ENCODE data around the gene SLC22A15.

Gene SLC22A15

DNA sequence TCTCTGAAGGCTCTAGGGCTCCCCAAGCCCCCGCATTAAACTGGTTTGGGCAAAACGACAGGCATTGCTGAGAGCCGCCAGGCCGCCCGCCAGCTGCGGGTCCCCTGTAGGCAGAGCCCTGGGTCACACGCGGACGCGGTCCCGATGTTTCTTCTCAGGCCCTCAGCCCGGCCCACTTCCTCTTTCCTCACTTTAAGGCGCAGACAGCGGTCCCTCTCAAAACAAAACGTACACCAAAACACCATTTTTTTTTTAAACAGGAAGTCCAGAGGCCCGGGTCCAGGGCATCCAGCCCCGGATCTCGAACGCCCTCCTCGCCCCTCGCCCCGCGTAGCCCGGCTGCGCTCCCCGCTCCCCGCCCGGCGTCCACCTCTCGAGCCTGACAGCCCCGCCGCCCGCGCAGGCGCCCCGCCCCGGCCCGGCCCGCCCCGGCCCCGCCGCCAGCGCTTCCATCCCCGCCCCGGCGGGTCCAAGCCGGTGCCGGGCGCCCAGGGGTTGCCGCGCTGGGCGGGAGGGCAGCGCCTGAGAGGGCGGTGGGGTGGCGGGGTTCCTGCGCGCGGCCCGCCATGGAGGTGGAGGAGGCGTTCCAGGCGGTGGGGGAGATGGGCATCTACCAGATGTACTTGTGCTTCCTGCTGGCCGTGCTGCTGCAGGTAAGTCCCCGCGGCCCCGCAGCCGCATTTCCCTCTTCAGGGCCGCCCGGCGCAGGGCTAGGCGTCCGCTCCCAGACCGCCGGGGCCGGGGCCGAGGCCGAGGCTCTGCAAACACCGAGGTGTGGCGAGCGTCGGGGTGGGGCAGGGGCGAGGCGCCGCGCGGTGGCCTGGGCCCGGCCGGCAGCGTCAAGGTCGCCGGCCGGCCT is at the start of gene SLC22A15:
SLC22A15 (plus strand) TSS at position 452 of the 859 bp plus-strand sequence; CDS start at position 567, 115 bp downstream.
- peak within 1 kb of the TSS; percentile 75 for H3K9ac ChIP-seq (ENCODE audit: low read length)
- H3K4me3 ChIP-seq (ENCODE audit: low read depth, low read length) = peak within 1 kb of the TSS; percentile 70

DNA sequence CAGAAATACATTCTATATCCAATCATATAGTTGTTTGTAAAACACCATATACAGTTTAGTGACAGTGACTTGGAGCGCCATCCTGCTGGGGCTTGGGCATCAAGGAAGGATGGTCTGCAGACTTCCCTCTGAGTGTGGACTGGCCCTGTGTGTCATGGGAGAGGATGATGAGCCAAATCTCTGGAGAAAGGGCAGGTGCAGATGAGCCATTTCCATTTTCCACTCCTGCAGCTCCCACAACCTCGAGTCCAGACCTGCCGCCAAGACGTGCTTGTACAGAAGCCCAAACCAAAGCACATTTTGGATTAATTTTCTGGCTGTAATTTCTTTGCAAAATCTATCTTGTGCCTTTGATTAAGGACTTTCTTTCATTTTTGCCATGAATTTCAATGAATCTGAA is 48.3 kb upstream of the SLC22A15 start:
- H3K9ac ChIP-seq (ENCODE audit: low read length) = no peak overlapping the region
- H3K9me3 ChIP-seq (ENCODE audit: control insufficient read depth, insufficient read depth, low read depth, low read length) = no peaks in the 10 kb centered on the region
- H3K4me3 ChIP-seq (ENCODE audit: low read depth, low read length) = no peak overlapping the region
- H3K27ac ChIP-seq (ENCODE audit: low read depth, low read length) = no peak overlapping the region
- H3K4me1 ChIP-seq (ENCODE audit: control insufficient read depth, insufficient read depth, low read length) = peaks cover 36% of the 10 kb centered on the region
- H3K27me3 ChIP-seq (ENCODE audit: control insufficient read depth, insufficient read depth, low read length) = no peaks in the 10 kb centered on the region
- H3K36me3 ChIP-seq (ENCODE audit: control insufficient read depth, insufficient read depth, low read length) = no peaks in the 10 kb centered on the region

More for the DNA sequence above, at the start of gene SLC22A15:
- Histone ChIP-seq H3K4me1 (ENCODE audit: control insufficient read depth, insufficient read depth, low read length) (peaks cover 29% of the 10 kb centered on the region), H3K27me3 (ENCODE audit: control insufficient read depth, insufficient read depth, low read length) (no peaks in the 10 kb centered on the region), H3K9me3 (ENCODE audit: control insufficient read depth, insufficient read depth, low read depth, low read length) (no peaks in the 10 kb centered on the region), H3K36me3 (ENCODE audit: control insufficient read depth, insufficient read depth, low read length) (no peaks in the 10 kb centered on the region), H3K27ac (ENCODE audit: low read depth, low read length) (no peak within 1 kb of the TSS; the same call in 1 of the 2 replicates)

DNA sequence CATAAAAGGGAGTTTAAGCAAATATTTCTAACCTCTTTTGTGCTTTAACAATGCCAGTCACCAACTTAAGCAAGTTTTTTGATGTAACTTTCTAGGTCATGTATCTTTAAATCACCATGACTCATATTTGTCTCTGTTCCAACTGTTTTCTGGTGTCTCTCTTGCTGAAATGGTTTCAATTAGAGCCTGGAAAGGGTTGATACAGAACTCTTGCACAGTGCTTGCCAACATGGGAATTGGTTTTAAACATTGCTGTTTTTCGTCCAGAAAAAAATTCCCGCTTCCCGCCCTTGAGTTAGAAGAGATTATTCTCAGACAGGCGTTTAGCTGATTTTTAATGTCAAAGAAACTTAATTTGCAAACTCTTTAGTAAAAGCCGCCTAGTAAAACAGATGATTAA is 46.4 kb upstream of the SLC22A15 start:
- peaks cover 3% of the 10 kb centered on the region; the same call in 1 of the 2 replicates for H3K9me3 ChIP-seq (ENCODE audit: control insufficient read depth, insufficient read depth, low read depth, low read length)
- H3K27me3 ChIP-seq (ENCODE audit: control insufficient read depth, insufficient read depth, low read length) = no peaks in the 10 kb centered on the region
- peaks cover 17% of the 10 kb centered on the region for H3K4me1 ChIP-seq (ENCODE audit: control insufficient read depth, insufficient read depth, low read length)
- H3K27ac ChIP-seq (ENCODE audit: low read depth, low read length) = no peak overlapping the region
- no peak overlapping the region for H3K4me3 ChIP-seq (ENCODE audit: low read depth, low read length)
- no peaks in the 10 kb centered on the region for H3K36me3 ChIP-seq (ENCODE audit: control insufficient read depth, insufficient read depth, low read length)
- no peak overlapping the region for H3K9ac ChIP-seq (ENCODE audit: low read length)

- peaks cover 4% of the 10 kb centered on the region; the same call in 1 of the 2 replicates for H3K9me3 ChIP-seq (ENCODE audit: control insufficient read depth, insufficient read depth, low read depth, low read length)
- H3K36me3 ChIP-seq (ENCODE audit: control insufficient read depth, insufficient read depth, low read length) = no peaks in the 10 kb centered on the region
- peaks cover 6% of the 10 kb centered on the region; the same call in 1 of the 2 replicates for H3K4me1 ChIP-seq (ENCODE audit: control insufficient read depth, insufficient read depth, low read length)
- H3K27ac ChIP-seq (ENCODE audit: low read depth, low read length) = no peak overlapping the region
- H3K27me3 ChIP-seq (ENCODE audit: control insufficient read depth, insufficient read depth, low read length) = no peaks in the 10 kb centered on the region
- H3K4me3 ChIP-seq (ENCODE audit: low read depth, low read length) = no peak overlapping the region
- no peak overlapping the region for H3K9ac ChIP-seq (ENCODE audit: low read length)
These were observed 42.7 kb upstream of the SLC22A15 start for GRCh38 chr1:115933625-115934024.

- Histone ChIP-seq H3K4me1 (ENCODE audit: control insufficient read depth, insufficient read depth, low read length) (peaks cover 6% of the 10 kb centered on the region; the same call in 1 of the 2 replicates), H3K27ac (ENCODE audit: low read depth, low read length) (no peak overlapping the region), H3K9ac (ENCODE audit: low read length) (no peak overlapping the region), H3K27me3 (ENCODE audit: control insufficient read depth, insufficient read depth, low read length) (no peaks in the 10 kb centered on the region), H3K4me3 (ENCODE audit: low read depth, low read length) (no peak overlapping the region), H3K36me3 (ENCODE audit: control insufficient read depth, insufficient read depth, low read length) (no peaks in the 10 kb centered on the region), H3K9me3 (ENCODE audit: control insufficient read depth, insufficient read depth, low read depth, low read length) (peaks cover 6% of the 10 kb centered on the region; the same call in 1 of the 2 replicates)
These were observed 36.9 kb upstream of the SLC22A15 start for GRCh38 chr1:115939455-115939854.

DNA sequence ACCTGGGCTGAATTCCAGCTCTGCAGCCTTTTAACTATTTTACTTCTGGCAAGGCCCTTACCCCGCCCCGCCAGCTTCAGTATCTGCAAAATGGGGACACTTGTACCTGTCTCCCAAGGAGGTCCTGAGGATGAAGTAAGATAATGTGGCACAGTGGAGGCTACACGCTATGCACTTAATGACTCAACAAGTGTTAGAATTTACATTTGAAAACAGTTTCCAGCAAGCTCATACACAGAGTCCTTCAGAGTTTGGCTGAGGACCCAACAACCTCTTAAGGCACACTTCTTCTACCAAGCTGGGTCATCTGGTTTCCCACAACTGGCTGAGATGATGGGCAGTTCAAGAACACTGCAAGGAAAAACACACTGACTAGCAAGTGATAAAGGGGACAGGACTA is 30.2 kb upstream of the SLC22A15 start:
- Histone ChIP-seq H3K4me1 (ENCODE audit: control insufficient read depth, insufficient read depth, low read length) (peaks cover 8% of the 10 kb centered on the region; the same call in 1 of the 2 replicates), H3K27ac (ENCODE audit: low read depth, low read length) (no peak overlapping the region), H3K9me3 (ENCODE audit: control insufficient read depth, insufficient read depth, low read depth, low read length) (no peaks in the 10 kb centered on the region), H3K4me3 (ENCODE audit: low read depth, low read length) (no peak overlapping the region), H3K27me3 (ENCODE audit: control insufficient read depth, insufficient read depth, low read length) (no peaks in the 10 kb centered on the region), H3K9ac (ENCODE audit: low read length) (no peak overlapping the region), H3K36me3 (ENCODE audit: control insufficient read depth, insufficient read depth, low read length) (no peaks in the 10 kb centered on the region)

DNA sequence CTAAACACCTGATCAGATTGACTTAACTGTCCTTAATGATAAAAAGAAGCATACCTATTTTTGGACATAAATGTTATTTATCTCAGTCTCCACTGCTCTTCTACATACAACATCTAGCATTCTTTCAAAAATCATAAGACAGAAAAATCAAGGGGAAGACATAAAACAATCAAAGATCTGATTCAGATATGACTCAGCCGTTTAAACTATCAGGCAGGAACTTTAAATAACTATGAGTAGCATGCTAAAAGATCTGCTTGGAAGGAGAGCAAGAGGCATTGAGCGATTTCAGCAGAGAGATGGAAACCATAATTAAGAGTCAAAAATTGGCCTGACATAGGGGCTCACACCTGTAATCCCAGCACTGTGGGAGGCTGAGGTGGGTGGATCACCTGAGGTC is 27.2 kb upstream of the SLC22A15 start:
- Histone ChIP-seq H3K9ac (ENCODE audit: low read length) (no peak overlapping the region), H3K9me3 (ENCODE audit: control insufficient read depth, insufficient read depth, low read depth, low read length) (no peaks in the 10 kb centered on the region), H3K27me3 (ENCODE audit: control insufficient read depth, insufficient read depth, low read length) (no peaks in the 10 kb centered on the region), H3K36me3 (ENCODE audit: control insufficient read depth, insufficient read depth, low read length) (no peaks in the 10 kb centered on the region), H3K4me1 (ENCODE audit: control insufficient read depth, insufficient read depth, low read length) (peaks cover 7% of the 10 kb centered on the region), H3K27ac (ENCODE audit: low read depth, low read length) (no peak overlapping the region), H3K4me3 (ENCODE audit: low read depth, low read length) (no peak overlapping the region)

GRCh38 chr1:115951560-115951959 is 24.8 kb upstream of the SLC22A15 start:
- Histone ChIP-seq H3K27ac (ENCODE audit: low read depth, low read length) (no peak overlapping the region), H3K27me3 (ENCODE audit: control insufficient read depth, insufficient read depth, low read length) (no peaks in the 10 kb centered on the region), H3K9me3 (ENCODE audit: control insufficient read depth, insufficient read depth, low read depth, low read length) (no peaks in the 10 kb centered on the region), H3K4me1 (ENCODE audit: control insufficient read depth, insufficient read depth, low read length) (peaks cover 8% of the 10 kb centered on the region), H3K36me3 (ENCODE audit: control insufficient read depth, insufficient read depth, low read length) (no peaks in the 10 kb centered on the region), H3K4me3 (ENCODE audit: low read depth, low read length) (no peak overlapping the region), H3K9ac (ENCODE audit: low read length) (no peak overlapping the region)

- Histone ChIP-seq H3K27ac (ENCODE audit: low read depth, low read length) (no peak overlapping the region), H3K9ac (ENCODE audit: low read length) (no peak overlapping the region), H3K36me3 (ENCODE audit: control insufficient read depth, insufficient read depth, low read length) (no peaks in the 10 kb centered on the region)
These were observed 23.8 kb upstream of the SLC22A15 start for GRCh38 chr1:115952547-115952946.

DNA sequence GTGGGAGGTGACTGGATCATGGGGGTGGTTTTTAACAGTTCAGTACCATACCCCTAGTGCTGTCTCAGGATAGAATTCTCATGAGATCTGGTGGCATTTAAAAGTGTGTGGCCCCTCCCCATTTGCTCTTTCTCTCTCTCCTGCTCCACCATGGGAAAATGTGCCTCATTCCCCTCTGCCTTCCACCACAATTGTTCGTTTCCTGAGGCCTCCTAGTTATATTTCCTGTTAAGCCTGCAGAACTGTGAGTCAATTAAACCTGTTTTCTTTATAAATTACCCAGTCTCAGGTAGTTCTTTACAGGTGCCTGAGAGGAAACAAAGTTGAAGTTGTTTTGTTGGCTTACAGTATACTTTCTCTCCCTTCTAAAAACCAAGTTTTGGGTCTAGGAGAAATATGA is 23.1 kb upstream of the SLC22A15 start:
- Histone ChIP-seq H3K9ac (ENCODE audit: low read length) (no peak overlapping the region), H3K4me3 (ENCODE audit: low read depth, low read length) (no peak overlapping the region), H3K36me3 (ENCODE audit: control insufficient read depth, insufficient read depth, low read length) (no peaks in the 10 kb centered on the region), H3K4me1 (ENCODE audit: control insufficient read depth, insufficient read depth, low read length) (peaks cover 11% of the 10 kb centered on the region), H3K27ac (ENCODE audit: low read depth, low read length) (no peak overlapping the region), H3K27me3 (ENCODE audit: control insufficient read depth, insufficient read depth, low read length) (no peaks in the 10 kb centered on the region), H3K9me3 (ENCODE audit: control insufficient read depth, insufficient read depth, low read depth, low read length) (no peaks in the 10 kb centered on the region)

More at GRCh38 chr1:115952547-115952946, 23.8 kb upstream of the SLC22A15 start:
- Histone ChIP-seq H3K9me3 (ENCODE audit: control insufficient read depth, insufficient read depth, low read depth, low read length) (no peaks in the 10 kb centered on the region), H3K4me3 (ENCODE audit: low read depth, low read length) (no peak overlapping the region), H3K27me3 (ENCODE audit: control insufficient read depth, insufficient read depth, low read length) (no peaks in the 10 kb centered on the region), H3K4me1 (ENCODE audit: control insufficient read depth, insufficient read depth, low read length) (peaks cover 8% of the 10 kb centered on the region)

DNA sequence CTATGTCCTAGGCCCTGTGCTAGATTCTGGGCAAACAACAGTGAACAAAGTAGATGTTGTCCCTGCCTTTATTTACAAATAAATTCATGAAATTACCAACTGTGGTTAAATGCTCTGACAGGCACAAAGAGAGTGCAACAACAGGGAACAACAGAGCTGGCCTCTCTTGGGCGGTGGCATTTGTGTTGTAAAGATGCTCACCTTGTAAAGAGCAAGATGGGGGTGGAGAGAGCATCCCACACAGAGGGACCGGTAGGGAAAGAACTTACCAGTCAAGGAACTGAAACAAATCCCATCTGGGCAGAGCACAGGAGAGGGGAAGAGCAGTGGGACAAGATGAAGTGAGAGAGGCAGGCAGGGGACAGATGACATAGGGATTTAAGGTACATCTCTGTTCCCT is 21.6 kb upstream of the SLC22A15 start:
- no peaks in the 10 kb centered on the region for H3K27me3 ChIP-seq (ENCODE audit: control insufficient read depth, insufficient read depth, low read length)
- no peak overlapping the region for H3K27ac ChIP-seq (ENCODE audit: low read depth, low read length)
- H3K36me3 ChIP-seq (ENCODE audit: control insufficient read depth, insufficient read depth, low read length) = no peaks in the 10 kb centered on the region
- no peaks in the 10 kb centered on the region for H3K9me3 ChIP-seq (ENCODE audit: control insufficient read depth, insufficient read depth, low read depth, low read length)
- H3K4me1 ChIP-seq (ENCODE audit: control insufficient read depth, insufficient read depth, low read length) = peaks cover 14% of the 10 kb centered on the region
- H3K9ac ChIP-seq (ENCODE audit: low read length) = no peak overlapping the region
- no peak overlapping the region for H3K4me3 ChIP-seq (ENCODE audit: low read depth, low read length)
